H1 (cell line): ENCODE results near the gene DES. TPM values are rescaled to one million over a fixed set of nuclear protein-coding genes. Genes with fewer than 3 reads are reported as not detected.

Experiments
- KDM1A ChIP-seq: fragments of 200-600, 300-600 bp; sonication (generic); IDR thresholded peaks from 2 replicates; pipeline ENCODE4 v1.7.1; 2016; ENCODE audit warnings: mild to moderate bottlenecking, low read length, borderline replicate concordance
- KDM4A ChIP-seq: IDR thresholded peaks from one replicate; pipeline ENCODE4 v1.7.1; 2012; ENCODE audit warnings: low read depth, mild to moderate bottlenecking, moderate library complexity, low read length, inconsistent platforms; ENCODE audit not compliant: severe bottlenecking
- PHF8 ChIP-seq: fragments of 200-600 bp; sonication (generic); conservative IDR thresholded peaks from 2 replicates; pipeline ENCODE4 v1.7.1; 2012; ENCODE audit warnings: low read depth, mild to moderate bottlenecking, inconsistent platforms, low read length, moderate library complexity
- POLR2A ChIP-seq, 2 experiments: IDR thresholded peaks; 1 replicate in 1 of 2; 2 replicates in 1 of 2; pipeline ENCODE4 v1.6.1; 2011; ENCODE audit warnings: low read depth in 2 of 2, low read length in 2 of 2, mild to moderate bottlenecking in 2 of 2; ENCODE audit errors: control extremely low read depth in 1 of 2
- RXRA ChIP-seq: IDR thresholded peaks from 2 replicates; pipeline ENCODE4 v1.6.1; 2011; ENCODE audit warnings: low read depth, mild to moderate bottlenecking, low read length, moderate library complexity; ENCODE audit not compliant: insufficient read depth
- SIN3A ChIP-seq, 2 experiments: IDR thresholded peaks in 1 of 2; conservative IDR thresholded peaks in 1 of 2; 2 replicates each; pipeline ENCODE4 v1.6.1; 2011 to 2012; ENCODE audit warnings: low read length in 2 of 2, improper control_type of control experiment in 1 of 2, low read depth in 1 of 2, mild to moderate bottlenecking in 1 of 2
- SP1 ChIP-seq: IDR thresholded peaks from 2 replicates; pipeline ENCODE4 v1.6.1; 2011; ENCODE audit warnings: low read depth, low read length
- TBP ChIP-seq: IDR thresholded peaks from 2 replicates; pipeline ENCODE4 v1.6.1; 2011; ENCODE audit warnings: low read depth, low read length, improper control_type of control experiment
- TEAD4 ChIP-seq: IDR thresholded peaks from 2 replicates; pipeline ENCODE4 v1.6.1; 2012; ENCODE audit warnings: low read depth, low read length, inconsistent platforms, mixed read lengths
- polyA plus RNA-seq, 7 experiments: library from polyadenylated mRNA; depleted of rRNA in 3 of 7; stranded (reverse) in 5 of 7; unstranded in 2 of 7; fragments of >200 nt in 5 of 7; fragments of 200-250 nt in 2 of 7; gene quantifications; 1 replicate in 5 of 7; 2 replicates in 1 of 7; 4 replicates in 1 of 7; pipeline versions ENCODE4 v1.2.1 to v1.2.3, GENCODE V29; 2011 to 2013; ENCODE audit warnings: missing spikeins in 2 of 7, mixed read lengths in 2 of 7
- total RNA-seq: library from RNA; stranded (reverse); fragmentation: NEBNext Ultra II Directional; extraction: Animal tissue kit (Norgen Biotek cat#: 25700); gene quantifications from 2 replicates; pipeline ENCODE4 v1.2.1, GENCODE V29; 2021
- TF ChIP-seq, protein P1 (sequence below): fragments of 300-600 bp; sonication (generic); IDR thresholded peaks from 2 replicates; pipeline ENCODE4 v1.7.1; 2012; ENCODE audit warnings: low read length, moderate library complexity, mild to moderate bottlenecking, inconsistent platforms; ENCODE audit not compliant: insufficient replicate concordance

DES gene
- total and polyA plus RNA-seq, 2 of the 8 experiments (the other 6 are each of a cell fraction or from before 2014, with no cell fraction given), result 1.8 to 4.3 TPM

DNA sequence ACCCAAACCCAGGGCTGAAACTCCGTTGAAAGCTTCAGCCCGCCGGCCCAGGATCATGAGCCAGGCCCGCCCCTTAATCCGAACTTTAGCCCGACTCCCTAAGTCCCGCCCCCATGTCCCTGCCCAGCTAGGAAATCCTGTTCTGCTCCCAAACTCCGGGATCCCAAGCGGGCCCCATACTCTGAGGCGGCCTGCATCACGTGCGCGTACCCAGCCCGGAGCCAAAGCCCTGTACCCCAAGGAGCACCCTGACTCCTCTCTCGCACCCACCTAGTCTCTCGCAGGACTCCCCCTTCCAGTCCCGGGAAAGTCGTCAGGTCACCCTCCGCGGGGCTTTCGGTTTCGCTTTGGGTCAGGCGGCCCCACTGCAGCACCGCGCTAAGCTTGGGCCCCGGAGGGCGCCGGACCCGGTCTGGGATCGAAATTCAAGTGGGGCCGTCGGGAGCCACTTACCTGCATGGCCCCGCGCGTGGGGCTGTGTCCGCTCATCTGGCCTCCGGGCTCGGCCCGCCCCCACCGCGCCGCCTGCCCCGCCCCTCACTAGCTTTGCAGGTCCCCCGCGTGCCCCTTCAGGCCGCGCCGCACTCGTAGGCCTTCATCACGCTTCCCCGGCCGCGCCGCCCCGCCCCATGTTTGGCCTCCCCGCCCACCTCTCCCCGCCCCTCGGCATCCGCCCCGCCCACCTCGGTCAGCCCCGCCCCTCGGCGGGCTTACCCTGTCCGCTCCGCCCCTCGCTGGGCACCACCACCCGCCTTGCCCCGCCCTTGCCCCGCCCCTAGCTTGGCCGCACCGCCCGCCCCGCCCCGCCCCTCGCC is 30.7 kb upstream of the DES start, which contains the start of gene DNPEP (continued):
- TF ChIP-seq, protein P1, sequence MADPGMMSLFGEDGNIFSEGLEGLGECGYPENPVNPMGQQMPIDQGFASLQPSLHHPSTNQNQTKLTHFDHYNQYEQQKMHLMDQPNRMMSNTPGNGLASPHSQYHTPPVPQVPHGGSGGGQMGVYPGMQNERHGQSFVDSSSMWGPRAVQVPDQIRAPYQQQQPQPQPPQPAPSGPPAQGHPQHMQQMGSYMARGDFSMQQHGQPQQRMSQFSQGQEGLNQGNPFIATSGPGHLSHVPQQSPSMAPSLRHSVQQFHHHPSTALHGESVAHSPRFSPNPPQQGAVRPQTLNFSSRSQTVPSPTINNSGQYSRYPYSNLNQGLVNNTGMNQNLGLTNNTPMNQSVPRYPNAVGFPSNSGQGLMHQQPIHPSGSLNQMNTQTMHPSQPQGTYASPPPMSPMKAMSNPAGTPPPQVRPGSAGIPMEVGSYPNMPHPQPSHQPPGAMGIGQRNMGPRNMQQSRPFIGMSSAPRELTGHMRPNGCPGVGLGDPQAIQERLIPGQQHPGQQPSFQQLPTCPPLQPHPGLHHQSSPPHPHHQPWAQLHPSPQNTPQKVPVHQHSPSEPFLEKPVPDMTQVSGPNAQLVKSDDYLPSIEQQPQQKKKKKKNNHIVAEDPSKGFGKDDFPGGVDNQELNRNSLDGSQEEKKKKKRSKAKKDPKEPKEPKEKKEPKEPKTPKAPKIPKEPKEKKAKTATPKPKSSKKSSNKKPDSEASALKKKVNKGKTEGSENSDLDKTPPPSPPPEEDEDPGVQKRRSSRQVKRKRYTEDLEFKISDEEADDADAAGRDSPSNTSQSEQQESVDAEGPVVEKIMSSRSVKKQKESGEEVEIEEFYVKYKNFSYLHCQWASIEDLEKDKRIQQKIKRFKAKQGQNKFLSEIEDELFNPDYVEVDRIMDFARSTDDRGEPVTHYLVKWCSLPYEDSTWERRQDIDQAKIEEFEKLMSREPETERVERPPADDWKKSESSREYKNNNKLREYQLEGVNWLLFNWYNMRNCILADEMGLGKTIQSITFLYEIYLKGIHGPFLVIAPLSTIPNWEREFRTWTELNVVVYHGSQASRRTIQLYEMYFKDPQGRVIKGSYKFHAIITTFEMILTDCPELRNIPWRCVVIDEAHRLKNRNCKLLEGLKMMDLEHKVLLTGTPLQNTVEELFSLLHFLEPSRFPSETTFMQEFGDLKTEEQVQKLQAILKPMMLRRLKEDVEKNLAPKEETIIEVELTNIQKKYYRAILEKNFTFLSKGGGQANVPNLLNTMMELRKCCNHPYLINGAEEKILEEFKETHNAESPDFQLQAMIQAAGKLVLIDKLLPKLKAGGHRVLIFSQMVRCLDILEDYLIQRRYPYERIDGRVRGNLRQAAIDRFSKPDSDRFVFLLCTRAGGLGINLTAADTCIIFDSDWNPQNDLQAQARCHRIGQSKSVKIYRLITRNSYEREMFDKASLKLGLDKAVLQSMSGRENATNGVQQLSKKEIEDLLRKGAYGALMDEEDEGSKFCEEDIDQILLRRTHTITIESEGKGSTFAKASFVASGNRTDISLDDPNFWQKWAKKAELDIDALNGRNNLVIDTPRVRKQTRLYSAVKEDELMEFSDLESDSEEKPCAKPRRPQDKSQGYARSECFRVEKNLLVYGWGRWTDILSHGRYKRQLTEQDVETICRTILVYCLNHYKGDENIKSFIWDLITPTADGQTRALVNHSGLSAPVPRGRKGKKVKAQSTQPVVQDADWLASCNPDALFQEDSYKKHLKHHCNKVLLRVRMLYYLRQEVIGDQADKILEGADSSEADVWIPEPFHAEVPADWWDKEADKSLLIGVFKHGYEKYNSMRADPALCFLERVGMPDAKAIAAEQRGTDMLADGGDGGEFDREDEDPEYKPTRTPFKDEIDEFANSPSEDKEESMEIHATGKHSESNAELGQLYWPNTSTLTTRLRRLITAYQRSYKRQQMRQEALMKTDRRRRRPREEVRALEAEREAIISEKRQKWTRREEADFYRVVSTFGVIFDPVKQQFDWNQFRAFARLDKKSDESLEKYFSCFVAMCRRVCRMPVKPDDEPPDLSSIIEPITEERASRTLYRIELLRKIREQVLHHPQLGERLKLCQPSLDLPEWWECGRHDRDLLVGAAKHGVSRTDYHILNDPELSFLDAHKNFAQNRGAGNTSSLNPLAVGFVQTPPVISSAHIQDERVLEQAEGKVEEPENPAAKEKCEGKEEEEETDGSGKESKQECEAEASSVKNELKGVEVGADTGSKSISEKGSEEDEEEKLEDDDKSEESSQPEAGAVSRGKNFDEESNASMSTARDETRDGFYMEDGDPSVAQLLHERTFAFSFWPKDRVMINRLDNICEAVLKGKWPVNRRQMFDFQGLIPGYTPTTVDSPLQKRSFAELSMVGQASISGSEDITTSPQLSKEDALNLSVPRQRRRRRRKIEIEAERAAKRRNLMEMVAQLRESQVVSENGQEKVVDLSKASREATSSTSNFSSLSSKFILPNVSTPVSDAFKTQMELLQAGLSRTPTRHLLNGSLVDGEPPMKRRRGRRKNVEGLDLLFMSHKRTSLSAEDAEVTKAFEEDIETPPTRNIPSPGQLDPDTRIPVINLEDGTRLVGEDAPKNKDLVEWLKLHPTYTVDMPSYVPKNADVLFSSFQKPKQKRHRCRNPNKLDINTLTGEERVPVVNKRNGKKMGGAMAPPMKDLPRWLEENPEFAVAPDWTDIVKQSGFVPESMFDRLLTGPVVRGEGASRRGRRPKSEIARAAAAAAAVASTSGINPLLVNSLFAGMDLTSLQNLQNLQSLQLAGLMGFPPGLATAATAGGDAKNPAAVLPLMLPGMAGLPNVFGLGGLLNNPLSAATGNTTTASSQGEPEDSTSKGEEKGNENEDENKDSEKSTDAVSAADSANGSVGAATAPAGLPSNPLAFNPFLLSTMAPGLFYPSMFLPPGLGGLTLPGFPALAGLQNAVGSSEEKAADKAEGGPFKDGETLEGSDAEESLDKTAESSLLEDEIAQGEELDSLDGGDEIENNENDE, result no peak
- TF ChIP-seq SIN3A (conservative IDR thresholded peaks at IDR 0.05 in 1 of 2, IDR thresholded peaks at IDR 0.05 in 1 of 2; ENCODE audit: low read depth in 1 of 2, low read length in 2 of 2) (no peak; a peak in 1 of 4 replicates), KDM4A (peak; percentile 44), PHF8 (peak; percentile 80), TEAD4 (0 out of 2 replicates have a peak, but pooled peaks have one; percentile 1), SP1 (peak; percentile 47; the same call in 1 of the 2 replicates), POLR2A (IDR thresholded peaks at IDR 0.05; ENCODE audit: control extremely low read depth in 1 of 2, low read depth in 2 of 2, low read length in 2 of 2) (peak; percentile 44 to 76), KDM1A (no peak), RXRA (no peak), TBP (0 out of 2 replicates have a peak, but pooled peaks have one; percentile 31)
